HUES48 (cell line): ENCODE data around the gene AATF.

Source experiments
- H3K27ac ChIP-seq: one replicate; pipeline ENCODE4 v1.7.0; 2013; ENCODE audit warnings: low read depth, low read length, inconsistent platforms
- H3K27me3 ChIP-seq: 2 replicates; pipeline ENCODE4 v1.6.1; 2013; ENCODE audit warnings: mild to moderate bottlenecking, low read length; ENCODE audit not compliant: control insufficient read depth, insufficient read depth
- H3K36me3 ChIP-seq: 2 replicates; pipeline ENCODE4 v1.6.1; 2013; ENCODE audit warnings: low read length; ENCODE audit not compliant: control insufficient read depth, insufficient read depth
- H3K4me1 ChIP-seq: 2 replicates; pipeline ENCODE4 v1.6.1; 2013; ENCODE audit warnings: mild to moderate bottlenecking, low read length; ENCODE audit not compliant: control insufficient read depth, insufficient read depth
- H3K4me3 ChIP-seq: 2 replicates; pipeline ENCODE4 v1.5.1; 2013; ENCODE audit warnings: mild to moderate bottlenecking, low read depth, low read length
- H3K9ac ChIP-seq: 2 replicates; pipeline ENCODE4 v1.6.1; 2013; ENCODE audit warnings: mild to moderate bottlenecking, low read depth, low read length, moderate library complexity
- H3K9me3 ChIP-seq: 2 replicates; pipeline ENCODE4 v1.6.1; 2013; ENCODE audit warnings: low read length; ENCODE audit not compliant: control insufficient read depth, insufficient read depth

Gene AATF

GRCh38 chr17:36920032-36921005, 28.4 kb upstream of the AATF start:
- Histone ChIP-seq H3K4me1 (peaks cover 44% of the 10 kb centered on the region), H3K4me3 (peak overlapping the region; percentile 0; the same call in 1 of the 2 replicates), H3K9ac (no peak overlapping the region)

GRCh38 chr17:36921095-36921851, 27.5 kb upstream of the AATF start:
- peak overlapping the region; percentile 84 for H3K27ac ChIP-seq
- no peak overlapping the region for H3K4me3 ChIP-seq
- no peaks in the 10 kb centered on the region for H3K9me3 ChIP-seq
- H3K9ac ChIP-seq, result no peak overlapping the region
- peaks cover 44% of the 10 kb centered on the region for H3K4me1 ChIP-seq
- H3K27me3 ChIP-seq, result peaks cover 14% of the 10 kb centered on the region
- no peaks in the 10 kb centered on the region for H3K36me3 ChIP-seq

More at GRCh38 chr17:36920032-36921005, 28.4 kb upstream of the AATF start:
- Histone ChIP-seq H3K36me3 (no peaks in the 10 kb centered on the region), H3K27ac (peak overlapping the region; percentile 84), H3K27me3 (peaks cover 10% of the 10 kb centered on the region; the same call in 1 of the 2 replicates), H3K9me3 (no peaks in the 10 kb centered on the region)

DNA sequence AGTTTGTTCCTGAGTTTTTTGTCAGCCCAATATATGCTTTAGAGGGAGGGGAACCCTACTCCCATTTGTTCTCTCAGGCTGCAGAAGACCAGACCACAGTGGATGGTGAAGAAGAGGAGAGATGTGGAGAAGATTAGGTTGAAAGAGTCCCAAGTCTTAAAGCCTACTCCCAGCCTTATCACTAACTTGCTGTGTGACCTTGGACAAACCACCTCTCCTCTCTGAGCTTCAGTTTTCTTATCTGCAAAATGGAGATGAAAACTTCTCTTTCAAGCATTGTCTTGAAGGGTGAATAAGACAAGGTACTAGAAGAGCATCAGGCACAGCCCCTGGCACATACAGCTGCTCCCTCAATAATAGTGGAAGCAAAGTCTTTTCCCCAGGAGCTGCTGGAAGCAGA, 26.6 kb upstream of the AATF start:
- peaks cover 44% of the 10 kb centered on the region for H3K4me1 ChIP-seq
- no peaks in the 10 kb centered on the region for H3K36me3 ChIP-seq
- H3K9me3 ChIP-seq, result no peaks in the 10 kb centered on the region
- no peak overlapping the region for H3K27ac ChIP-seq
- H3K27me3 ChIP-seq, result peaks cover 20% of the 10 kb centered on the region
- H3K4me3 ChIP-seq, result no peak overlapping the region
- no peak overlapping the region for H3K9ac ChIP-seq

GRCh38 chr17:36923814-36924221, 24.9 kb upstream of the AATF start:
- no peaks in the 10 kb centered on the region for H3K36me3 ChIP-seq
- H3K27ac ChIP-seq, result no peak overlapping the region
- peaks cover 48% of the 10 kb centered on the region for H3K4me1 ChIP-seq
- H3K27me3 ChIP-seq, result peaks cover 37% of the 10 kb centered on the region
- H3K9me3 ChIP-seq, result no peaks in the 10 kb centered on the region
- no peak overlapping the region for H3K4me3 ChIP-seq
- no peak overlapping the region for H3K9ac ChIP-seq

- no peak overlapping the region for H3K27ac ChIP-seq
- no peak overlapping the region for H3K9ac ChIP-seq
- H3K4me1 ChIP-seq, result peaks cover 38% of the 10 kb centered on the region
- H3K27me3 ChIP-seq, result peaks cover 57% of the 10 kb centered on the region
- no peaks in the 10 kb centered on the region for H3K36me3 ChIP-seq
- H3K4me3 ChIP-seq, result no peak overlapping the region
- no peaks in the 10 kb centered on the region for H3K9me3 ChIP-seq
These were observed 22.5 kb upstream of the AATF start for GRCh38 chr17:36926226-36926625.

GRCh38 chr17:36926701-36927100, 22.1 kb upstream of the AATF start:
- H3K4me1 ChIP-seq, result peaks cover 36% of the 10 kb centered on the region
- no peak overlapping the region for H3K27ac ChIP-seq
- H3K36me3 ChIP-seq, result no peaks in the 10 kb centered on the region
- no peaks in the 10 kb centered on the region for H3K9me3 ChIP-seq
- H3K27me3 ChIP-seq, result peaks cover 62% of the 10 kb centered on the region
- H3K4me3 ChIP-seq, result no peak overlapping the region
- no peak overlapping the region for H3K9ac ChIP-seq

- Histone ChIP-seq H3K27me3 (peaks cover 75% of the 10 kb centered on the region), H3K9ac (no peak overlapping the region), H3K36me3 (no peaks in the 10 kb centered on the region), H3K4me3 (0 out of 2 replicates have a peak overlapping the region, but pooled peaks have one; percentile 12), H3K9me3 (no peaks in the 10 kb centered on the region), H3K27ac (no peak overlapping the region), H3K4me1 (peaks cover 45% of the 10 kb centered on the region)
These were observed 20.0 kb upstream of the AATF start for GRCh38 chr17:36928471-36929345.

DNA sequence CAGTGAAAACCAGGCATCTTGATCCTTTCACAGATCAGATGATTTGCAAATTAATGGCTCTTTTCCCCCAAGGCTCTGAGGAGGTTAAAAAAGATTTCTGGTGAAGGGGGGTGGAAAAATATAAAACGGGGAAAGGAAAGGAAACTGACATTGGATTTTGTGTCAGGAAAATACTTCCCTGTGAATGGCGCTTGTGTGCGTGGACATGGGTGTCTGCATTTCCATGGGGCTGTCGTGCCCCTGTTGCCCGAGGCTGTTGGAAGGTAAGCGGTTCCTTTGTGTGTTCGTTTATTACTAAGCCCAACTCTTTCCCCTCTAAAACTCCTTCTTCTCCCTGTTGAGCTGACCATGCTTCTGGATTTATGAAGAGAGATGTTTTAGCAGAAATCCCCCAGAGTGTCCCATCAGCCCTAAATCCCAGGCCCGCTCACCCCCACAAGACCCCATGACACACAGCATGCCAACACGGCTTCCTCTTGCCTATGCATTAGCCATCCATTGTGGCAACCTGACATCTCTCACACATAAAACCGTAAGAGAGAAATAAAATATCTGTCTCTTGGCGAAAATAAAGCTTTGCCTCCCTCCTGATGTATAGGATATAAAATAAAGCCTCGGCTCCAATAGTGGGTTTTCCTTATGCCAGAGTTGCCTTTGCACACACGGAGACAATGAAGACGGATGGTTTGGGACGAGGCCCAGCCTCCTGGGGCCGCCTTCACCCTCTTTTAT, 18.7 kb upstream of the AATF start:
- Histone ChIP-seq H3K27me3 (peaks cover 88% of the 10 kb centered on the region), H3K4me3 (no peak overlapping the region), H3K9ac (no peak overlapping the region), H3K27ac (no peak overlapping the region), H3K36me3 (no peaks in the 10 kb centered on the region), H3K4me1 (peaks cover 56% of the 10 kb centered on the region), H3K9me3 (no peaks in the 10 kb centered on the region)

- no peak overlapping the region for H3K4me3 ChIP-seq
- H3K27ac ChIP-seq, result no peak overlapping the region
- H3K4me1 ChIP-seq, result peaks cover 61% of the 10 kb centered on the region
- no peaks in the 10 kb centered on the region for H3K9me3 ChIP-seq
- peaks cover 94% of the 10 kb centered on the region for H3K27me3 ChIP-seq
- no peak overlapping the region for H3K9ac ChIP-seq
- no peaks in the 10 kb centered on the region for H3K36me3 ChIP-seq
These were observed 18.2 kb upstream of the AATF start for GRCh38 chr17:36930583-36930900.

DNA sequence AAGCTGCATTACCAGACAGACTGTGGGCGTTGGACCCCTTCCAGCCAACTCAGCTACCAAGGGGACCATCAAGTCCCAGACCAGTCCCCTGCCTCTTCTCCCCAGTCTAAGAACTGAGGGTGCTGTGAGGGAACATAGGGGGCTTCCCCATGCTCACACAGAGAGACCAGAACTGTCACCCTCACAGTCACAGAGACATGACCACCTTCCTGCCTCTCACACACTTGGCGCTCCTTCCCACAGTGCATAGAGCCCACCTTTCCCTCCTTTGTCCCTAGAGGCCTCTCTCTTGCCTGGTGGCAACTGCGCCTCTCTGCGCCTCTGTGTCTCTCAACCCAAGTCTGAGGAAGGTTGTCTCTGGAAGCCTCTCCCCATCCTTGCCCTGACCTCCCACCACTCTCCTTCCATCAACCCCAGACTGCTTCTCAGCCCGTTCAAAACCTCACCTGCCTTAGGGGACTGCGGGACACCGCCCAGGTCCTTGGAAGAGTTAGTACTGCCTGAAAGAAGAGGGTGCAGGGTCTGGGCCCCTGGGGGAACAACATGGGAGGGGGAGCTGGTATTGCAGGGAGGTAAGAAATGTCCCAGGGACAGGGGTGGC, 17.6 kb upstream of the AATF start:
- H3K27ac ChIP-seq, result no peak overlapping the region
- H3K36me3 ChIP-seq, result no peaks in the 10 kb centered on the region
- no peak overlapping the region for H3K9ac ChIP-seq
- H3K9me3 ChIP-seq, result no peaks in the 10 kb centered on the region
- peaks cover 63% of the 10 kb centered on the region for H3K4me1 ChIP-seq
- H3K27me3 ChIP-seq, result peaks cover 97% of the 10 kb centered on the region
- H3K4me3 ChIP-seq, result no peak overlapping the region
